ENCODE data around the gene JAZF1. TPM values are rescaled to one million over a fixed set of nuclear protein-coding genes. Genes with fewer than 3 reads are reported as not detected.

The JAZF1 gene
- total RNA-seq, 2 donors from 2014 or later, result 13.9 to 16.5 TPM

DNA sequence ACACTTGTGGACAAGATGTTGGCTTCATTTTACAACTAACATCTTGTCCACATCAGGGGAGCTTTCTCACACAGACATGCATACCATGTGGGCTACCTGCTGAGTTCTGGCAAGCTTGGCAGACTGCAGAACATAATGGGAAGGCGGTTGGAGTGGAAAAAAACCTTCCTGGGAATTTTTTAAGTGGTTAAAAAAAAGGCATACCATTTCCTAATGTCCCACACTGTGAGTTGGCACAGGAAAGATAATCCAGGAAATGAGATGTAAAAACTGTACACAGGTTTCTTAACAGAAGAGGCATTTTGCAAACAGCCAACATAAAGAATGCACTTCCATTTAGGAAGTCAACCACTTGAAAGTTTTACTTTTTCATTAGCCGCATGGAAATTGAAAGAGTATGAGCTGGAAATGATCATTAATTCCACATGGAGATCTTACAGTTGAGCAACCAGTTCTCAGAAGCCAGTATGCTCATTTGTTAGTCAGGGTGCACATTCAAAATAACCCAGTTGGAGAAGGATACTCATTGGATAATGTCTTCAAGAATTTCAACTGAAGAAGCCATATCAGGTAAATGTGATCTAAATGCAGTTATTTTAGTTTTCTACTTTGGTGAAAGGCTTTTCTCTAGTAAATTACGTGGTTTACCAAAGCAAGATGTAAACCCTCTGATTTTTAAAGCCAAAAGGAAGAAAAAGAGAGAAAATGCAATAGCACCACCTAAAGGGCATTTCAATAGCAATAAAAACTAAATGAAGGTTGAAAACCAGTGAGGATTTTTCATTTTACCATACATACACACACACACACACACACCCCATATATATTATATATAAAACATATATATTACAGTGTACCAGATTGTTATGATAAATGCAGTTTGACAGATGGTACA, 246.7 kb downstream of the JAZF1 start:
- Histone ChIP-seq H3K9me3 (no peaks in the 10 kb centered on the region), H3K4me1 (ENCODE audit: control insufficient read depth in 1 of 2, low read depth in 2 of 2) (no peaks in the 10 kb centered on the region), H3K36me3 (no peaks in the 10 kb centered on the region), H3K4me3 (no peak overlapping the region), H3K27ac (no peak overlapping the region), H3K27me3 (replicated peaks; ENCODE audit: insufficient read depth) (no peaks in the 10 kb centered on the region)
- DNase-seq (ENCODE audit: low spot score) (no peak), ATAC-seq (ENCODE audit: insufficient number of reproducible peaks, low FRiP score, low read depth) (no peak)
- TF ChIP-seq, protein P1, sequence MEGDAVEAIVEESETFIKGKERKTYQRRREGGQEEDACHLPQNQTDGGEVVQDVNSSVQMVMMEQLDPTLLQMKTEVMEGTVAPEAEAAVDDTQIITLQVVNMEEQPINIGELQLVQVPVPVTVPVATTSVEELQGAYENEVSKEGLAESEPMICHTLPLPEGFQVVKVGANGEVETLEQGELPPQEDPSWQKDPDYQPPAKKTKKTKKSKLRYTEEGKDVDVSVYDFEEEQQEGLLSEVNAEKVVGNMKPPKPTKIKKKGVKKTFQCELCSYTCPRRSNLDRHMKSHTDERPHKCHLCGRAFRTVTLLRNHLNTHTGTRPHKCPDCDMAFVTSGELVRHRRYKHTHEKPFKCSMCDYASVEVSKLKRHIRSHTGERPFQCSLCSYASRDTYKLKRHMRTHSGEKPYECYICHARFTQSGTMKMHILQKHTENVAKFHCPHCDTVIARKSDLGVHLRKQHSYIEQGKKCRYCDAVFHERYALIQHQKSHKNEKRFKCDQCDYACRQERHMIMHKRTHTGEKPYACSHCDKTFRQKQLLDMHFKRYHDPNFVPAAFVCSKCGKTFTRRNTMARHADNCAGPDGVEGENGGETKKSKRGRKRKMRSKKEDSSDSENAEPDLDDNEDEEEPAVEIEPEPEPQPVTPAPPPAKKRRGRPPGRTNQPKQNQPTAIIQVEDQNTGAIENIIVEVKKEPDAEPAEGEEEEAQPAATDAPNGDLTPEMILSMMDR (IDR thresholded peaks at IDR 0.05), result no peak

DNA sequence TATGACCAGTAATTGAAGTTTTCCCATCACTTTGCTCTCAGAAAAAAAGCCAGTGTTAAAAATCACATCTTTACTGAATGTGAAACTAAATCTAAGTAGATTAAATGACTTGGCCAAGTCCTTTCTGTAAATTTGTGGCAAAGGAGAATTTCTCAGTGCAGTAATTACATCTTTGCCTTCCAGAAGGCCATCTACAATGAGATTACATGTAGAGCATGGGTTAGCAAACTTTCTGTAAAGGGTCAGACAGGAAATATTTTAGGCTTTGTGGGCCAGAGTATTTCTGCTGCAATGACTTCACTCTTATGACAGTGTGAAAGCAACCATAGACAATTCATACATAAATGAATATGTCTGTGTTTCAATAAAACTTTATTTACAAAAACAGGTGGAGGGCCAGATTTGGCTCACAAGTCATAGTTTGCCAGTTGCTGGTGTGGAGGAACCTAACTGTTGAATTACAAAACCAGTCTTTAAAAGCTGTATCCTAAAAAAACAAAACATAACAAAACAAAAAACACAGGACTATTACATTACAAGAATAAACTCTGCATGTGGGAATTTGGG, 249.6 kb downstream of the JAZF1 start:
- no peak overlapping the region for H3K4me3 ChIP-seq
- no peaks in the 10 kb centered on the region for H3K27me3 ChIP-seq (replicated peaks; ENCODE audit: insufficient read depth)
- TF ChIP-seq, protein P1 (IDR thresholded peaks at IDR 0.05), result no peak
- DNase-seq (ENCODE audit: low spot score) (no peak), ATAC-seq (ENCODE audit: insufficient number of reproducible peaks, low FRiP score, low read depth) (no peak)
- no peaks in the 10 kb centered on the region for H3K9me3 ChIP-seq
- no peaks in the 10 kb centered on the region for H3K4me1 ChIP-seq (ENCODE audit: control insufficient read depth in 1 of 2, low read depth in 2 of 2)
- no peaks in the 10 kb centered on the region for H3K36me3 ChIP-seq
- H3K27ac ChIP-seq, result no peak overlapping the region

DNA sequence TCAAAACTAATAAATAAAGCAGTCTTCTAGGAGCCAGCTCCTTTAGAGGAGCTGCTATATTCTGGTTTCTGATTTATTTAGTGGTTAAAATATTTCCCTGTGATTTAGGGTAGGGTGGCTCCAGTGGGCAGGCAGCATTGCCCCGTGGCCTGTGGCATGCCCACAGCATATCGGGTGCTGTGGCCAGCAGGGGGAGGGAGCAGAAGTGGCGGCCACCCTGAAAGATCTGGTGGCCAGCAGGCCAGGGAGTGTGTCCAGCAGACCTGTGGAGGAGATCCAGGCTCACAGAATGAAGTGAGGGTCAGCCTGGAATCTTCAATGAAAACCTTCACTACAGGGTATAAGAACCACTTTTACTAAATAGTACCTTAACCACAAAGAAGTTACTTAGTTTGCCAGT, 251.5 kb downstream of the JAZF1 start:
- H3K4me3 ChIP-seq, result no peak overlapping the region
- no peaks in the 10 kb centered on the region for H3K9me3 ChIP-seq
- H3K4me1 ChIP-seq (ENCODE audit: control insufficient read depth in 1 of 2, low read depth in 2 of 2), result no peaks in the 10 kb centered on the region
- H3K27ac ChIP-seq, result no peak overlapping the region
- H3K27me3 ChIP-seq (replicated peaks; ENCODE audit: insufficient read depth), result no peaks in the 10 kb centered on the region
- TF ChIP-seq, protein P1 (IDR thresholded peaks at IDR 0.05), result no peak
- ATAC-seq (ENCODE audit: insufficient number of reproducible peaks, low FRiP score, low read depth) (no peak), DNase-seq (ENCODE audit: low spot score) (no peak)
- no peaks in the 10 kb centered on the region for H3K36me3 ChIP-seq

DNA sequence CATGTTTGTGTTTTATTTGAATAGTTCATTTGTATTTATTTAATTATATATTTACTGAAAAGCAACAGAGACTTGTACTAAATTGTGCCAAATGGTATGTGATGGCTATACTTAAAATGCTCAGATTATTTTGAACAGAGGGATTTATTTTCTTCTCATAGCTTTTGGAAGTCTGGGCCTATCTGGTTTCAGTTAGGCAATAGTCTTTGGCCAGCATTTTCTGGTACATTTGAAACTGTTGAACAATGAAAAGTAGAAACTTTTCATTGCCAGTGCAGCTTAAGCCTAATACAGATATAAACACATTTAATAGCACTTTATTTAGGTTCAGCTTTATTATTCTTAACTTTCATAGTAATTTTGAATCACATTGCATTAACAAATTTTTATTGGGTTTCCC, 252.6 kb downstream of the JAZF1 start:
- Histone ChIP-seq H3K27me3 (replicated peaks; ENCODE audit: insufficient read depth) (no peaks in the 10 kb centered on the region), H3K9me3 (no peaks in the 10 kb centered on the region), H3K4me1 (ENCODE audit: control insufficient read depth in 1 of 2, low read depth in 2 of 2) (no peaks in the 10 kb centered on the region), H3K27ac (no peak overlapping the region), H3K4me3 (no peak overlapping the region), H3K36me3 (no peaks in the 10 kb centered on the region)
- TF ChIP-seq, protein P1 (IDR thresholded peaks at IDR 0.05), result no peak
- DNase-seq (ENCODE audit: low spot score), result no peak
- ATAC-seq (ENCODE audit: insufficient number of reproducible peaks, low FRiP score, low read depth), result no peak

- ATAC-seq (ENCODE audit: insufficient number of reproducible peaks, low FRiP score, low read depth), result no peak
- TF ChIP-seq, protein P1 (IDR thresholded peaks at IDR 0.05), result no peak
Observed at GRCh38 chr7:27925573-27926201, 254.9 kb downstream of the JAZF1 start.

More at GRCh38 chr7:27925573-27926201, 254.9 kb downstream of the JAZF1 start:
- no peaks in the 10 kb centered on the region for H3K4me1 ChIP-seq (ENCODE audit: control insufficient read depth in 1 of 2, low read depth in 2 of 2)
- no peak for DNase-seq (ENCODE audit: low spot score)
- H3K4me3 ChIP-seq, result no peak overlapping the region
- H3K9me3 ChIP-seq, result no peaks in the 10 kb centered on the region
- H3K27ac ChIP-seq, result no peak overlapping the region
- H3K27me3 ChIP-seq (replicated peaks; ENCODE audit: insufficient read depth), result no peaks in the 10 kb centered on the region
- no peaks in the 10 kb centered on the region for H3K36me3 ChIP-seq
